Mesendoderm (in vitro differentiated cells): Measurements from ENCODE around the gene ETDB.
"Not testable (repeated sequence)": the region's sequence is repeated elsewhere in the genome, so short reads cannot be mapped to it uniquely, and the experiment has no call there.

Experiments
- DNase-seq: peaks from one replicate; pipeline ENCODE4 v3.0.0; 2013
- H2AK5ac ChIP-seq: 2 replicates; pipeline ENCODE4 v1.6.1; 2013; ENCODE audit warnings: low read length, inconsistent platforms
- H2BK120ac ChIP-seq: 2 replicates; pipeline ENCODE4 v1.6.1; 2013; ENCODE audit warnings: low read depth, mild to moderate bottlenecking, low read length, moderate library complexity, mixed read lengths
- H2BK15ac ChIP-seq: replicated peaks from 2 replicates; pipeline ENCODE4 v1.6.1; 2013; ENCODE audit warnings: low read depth, mild to moderate bottlenecking, moderate library complexity
- H2BK5ac ChIP-seq: 2 replicates; pipeline ENCODE4 v1.6.1; 2013; ENCODE audit warnings: low read length, inconsistent platforms
- H3K18ac ChIP-seq: 2 replicates; pipeline ENCODE4 v1.6.1; 2013; ENCODE audit warnings: mild to moderate bottlenecking, low read length, mixed read lengths
- H3K23ac ChIP-seq: one replicate; pipeline ENCODE4 v1.6.1; 2013; ENCODE audit warnings: low read length
- H3K27ac ChIP-seq: 2 replicates; pipeline ENCODE4 v1.5.1; 2013; ENCODE audit warnings: low read depth, mild to moderate bottlenecking, inconsistent platforms, low read length, moderate library complexity
- H3K27me3 ChIP-seq: 2 replicates; pipeline ENCODE4 v1.6.1; 2013; ENCODE audit warnings: low read length, control low read depth, mild to moderate bottlenecking, inconsistent platforms; ENCODE audit not compliant: insufficient read depth, poor library complexity
- H3K36me3 ChIP-seq: 2 replicates; pipeline ENCODE4 v1.6.1; 2013; ENCODE audit warnings: low read length, inconsistent platforms; ENCODE audit not compliant: control insufficient read depth, insufficient read depth
- H3K4ac ChIP-seq: one replicate; pipeline ENCODE4 v1.6.1; 2013; ENCODE audit warnings: low read depth, mild to moderate bottlenecking, low read length, moderate library complexity
- H3K4me1 ChIP-seq: 2 replicates; pipeline ENCODE4 v1.6.1; 2013; ENCODE audit warnings: low read depth, low read length, inconsistent platforms; ENCODE audit not compliant: control insufficient read depth
- H3K4me2 ChIP-seq: 2 replicates; pipeline ENCODE4 v1.6.1; 2013; ENCODE audit warnings: low read length
- H3K4me3 ChIP-seq: 2 replicates; pipeline ENCODE4 v1.5.1; 2013; ENCODE audit warnings: mild to moderate bottlenecking, low read length
- H3K56ac ChIP-seq: one replicate; pipeline ENCODE4 v1.6.1; 2013; ENCODE audit warnings: low read length
- H3K79me1 ChIP-seq: 2 replicates; pipeline ENCODE4 v1.6.1; 2013; ENCODE audit warnings: low read length, inconsistent platforms
- H3K79me2 ChIP-seq: 2 replicates; pipeline ENCODE4 v1.6.1; 2013; ENCODE audit warnings: mild to moderate bottlenecking, low read length; ENCODE audit not compliant: control insufficient read depth, insufficient read depth
- H3K9ac ChIP-seq: 2 replicates; pipeline ENCODE4 v1.6.1; 2013; ENCODE audit warnings: low read length, inconsistent platforms
- H4K5ac ChIP-seq: one replicate; pipeline ENCODE4 v1.6.1; 2013; ENCODE audit warnings: low read length
- H4K8ac ChIP-seq: one replicate; pipeline ENCODE4 v1.6.1; 2013; ENCODE audit warnings: low read depth, mild to moderate bottlenecking, control low read depth, low read length, moderate library complexity
- WGBS: extraction: QIAGEN DNeasy Blood & Tissue Kit; methylation state at CpG from one replicate; pipeline ENCODE4 v1.1.7; 2013; ENCODE audit warnings: low lambda C conversion rate, missing lambda C conversion rate; ENCODE audit not compliant: insufficient coverage; ENCODE audit errors: extremely low coverage; 5-methylcytosine and 5-hydroxymethylcytosine counted together

Gene ETDB

DNA sequence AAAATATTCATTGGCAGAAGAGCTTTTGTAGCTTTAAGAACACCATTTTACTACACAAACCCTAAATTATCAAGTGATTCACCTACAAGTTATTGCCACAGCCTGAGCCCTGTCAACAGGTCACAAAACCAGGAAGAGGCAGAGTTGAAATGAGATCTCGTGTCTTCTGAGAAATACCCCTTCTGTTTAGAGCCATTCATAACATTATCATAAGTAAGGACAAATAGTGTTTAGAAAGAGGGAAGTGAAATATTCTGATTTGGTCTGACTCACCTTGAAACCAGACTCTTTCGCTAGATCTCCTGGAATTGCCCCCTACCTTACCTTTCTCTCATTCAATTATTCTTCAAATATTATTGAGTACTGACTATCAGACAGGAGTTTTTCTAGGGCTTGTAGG lies 5.9 kb downstream of the ETDB start:
- Histone ChIP-seq H3K4me2 (no peak overlapping the region), H3K79me1 (no peaks in the 10 kb centered on the region), H2BK5ac (no peak overlapping the region), H3K79me2 (no peaks in the 10 kb centered on the region), H3K4me1 (no peaks in the 10 kb centered on the region), H4K5ac (no peak overlapping the region), H2BK15ac (no peak overlapping the region), H3K4ac (no peak overlapping the region), H3K4me3 (no peak overlapping the region), H3K36me3 (no peaks in the 10 kb centered on the region), H3K23ac (no peak overlapping the region), H3K9ac (no peak overlapping the region), H3K27me3 (no peaks in the 10 kb centered on the region), H3K27ac (no peak overlapping the region), H4K8ac (no peak overlapping the region), H3K56ac (no peak overlapping the region), H3K18ac (no peak overlapping the region), H2BK120ac (no peak overlapping the region), H2AK5ac (no peak overlapping the region)
- no peak for DNase-seq
- WGBS = no CpG with 5 or more reads among the region's 2 CpGs

DNA sequence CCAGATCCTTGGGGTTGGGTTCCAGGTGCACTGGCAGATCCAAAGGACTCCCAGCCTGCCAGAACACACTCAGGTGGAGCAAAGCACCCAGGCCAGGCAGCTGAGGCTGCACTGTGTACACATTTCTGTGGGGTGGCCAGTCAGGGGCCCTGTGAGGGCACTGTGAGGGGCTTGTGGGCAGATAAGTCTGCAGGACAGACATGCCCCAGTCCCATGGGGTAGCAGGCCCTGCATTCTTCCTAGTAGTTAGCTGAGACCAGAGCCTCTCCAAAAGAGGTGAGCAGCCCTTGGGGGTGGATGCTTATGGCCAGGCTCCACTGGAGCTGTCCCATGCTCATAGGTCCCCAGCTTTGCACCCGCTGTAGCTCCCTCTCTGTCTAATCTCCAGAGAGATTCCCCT lies 7.6 kb downstream of the ETDB start:
- no peaks in the 10 kb centered on the region for H3K79me2 ChIP-seq
- H2BK15ac ChIP-seq = no peak overlapping the region
- no peak overlapping the region for H2BK120ac ChIP-seq
- H3K27me3 ChIP-seq = no peaks in the 10 kb centered on the region
- H2BK5ac ChIP-seq = no peak overlapping the region
- H3K23ac ChIP-seq = no peak overlapping the region
- H3K27ac ChIP-seq = no peak overlapping the region
- H4K5ac ChIP-seq = no peak overlapping the region
- H3K79me1 ChIP-seq = no peaks in the 10 kb centered on the region
- H3K4ac ChIP-seq = no peak overlapping the region
- H3K4me2 ChIP-seq = no peak overlapping the region
- H3K9ac ChIP-seq = no peak overlapping the region
- H3K18ac ChIP-seq = no peak overlapping the region
- no peaks in the 10 kb centered on the region for H3K36me3 ChIP-seq
- no peak overlapping the region for H3K4me3 ChIP-seq
- no peak overlapping the region for H4K8ac ChIP-seq
- no peak overlapping the region for H2AK5ac ChIP-seq
- DNase-seq = no peak
- no peaks in the 10 kb centered on the region for H3K4me1 ChIP-seq
- no CpG with 5 or more reads among the region's 1 CpG for WGBS
- no peak overlapping the region for H3K56ac ChIP-seq

DNA sequence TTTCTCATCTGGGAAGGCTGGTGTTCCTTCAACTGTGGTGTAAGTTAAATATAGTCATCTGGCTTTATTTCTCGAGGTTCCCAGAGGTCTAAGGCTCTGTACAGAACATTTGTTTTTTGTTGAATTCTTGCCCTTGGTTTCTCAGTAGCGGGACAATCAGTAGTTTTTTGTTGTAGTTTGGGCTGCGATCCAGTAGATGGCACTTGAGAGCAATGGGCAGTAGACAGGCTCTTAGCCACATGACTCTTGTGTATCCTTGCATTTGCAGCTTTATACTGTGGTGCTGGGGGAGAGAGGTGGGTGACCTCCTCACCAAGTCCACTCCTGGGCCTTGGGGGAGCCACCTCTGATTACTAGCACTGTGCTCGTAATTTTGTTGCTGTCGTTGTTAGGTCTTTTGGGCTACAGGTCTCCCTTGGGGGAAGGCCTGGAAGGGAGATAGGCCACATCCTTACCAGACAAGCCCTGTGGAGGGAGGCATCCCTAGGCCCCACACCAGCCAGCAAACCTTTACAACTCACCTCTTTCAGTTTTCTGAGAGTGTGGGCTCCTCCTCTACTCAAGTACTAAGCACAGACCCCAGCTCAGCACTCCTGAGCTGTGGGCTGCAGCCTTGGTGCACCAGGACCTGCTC lies 8.1 kb downstream of the ETDB start:
- Histone ChIP-seq H3K23ac (no peak overlapping the region), H3K79me2 (no peaks in the 10 kb centered on the region), H3K4me1 (no peaks in the 10 kb centered on the region), H3K4me3 (no peak overlapping the region), H2BK120ac (no peak overlapping the region), H3K18ac (no peak overlapping the region), H3K9ac (no peak overlapping the region), H3K27me3 (no peaks in the 10 kb centered on the region), H2BK15ac (no peak overlapping the region), H2BK5ac (no peak overlapping the region), H4K5ac (no peak overlapping the region), H3K4ac (no peak overlapping the region), H3K56ac (no peak overlapping the region), H3K79me1 (no peaks in the 10 kb centered on the region), H3K27ac (no peak overlapping the region), H3K36me3 (no peaks in the 10 kb centered on the region), H2AK5ac (no peak overlapping the region), H4K8ac (no peak overlapping the region), H3K4me2 (no peak overlapping the region)
- WGBS = no CpG with 5 or more reads among the region's 5 CpGs
- peak; percentile 54 for DNase-seq

DNA sequence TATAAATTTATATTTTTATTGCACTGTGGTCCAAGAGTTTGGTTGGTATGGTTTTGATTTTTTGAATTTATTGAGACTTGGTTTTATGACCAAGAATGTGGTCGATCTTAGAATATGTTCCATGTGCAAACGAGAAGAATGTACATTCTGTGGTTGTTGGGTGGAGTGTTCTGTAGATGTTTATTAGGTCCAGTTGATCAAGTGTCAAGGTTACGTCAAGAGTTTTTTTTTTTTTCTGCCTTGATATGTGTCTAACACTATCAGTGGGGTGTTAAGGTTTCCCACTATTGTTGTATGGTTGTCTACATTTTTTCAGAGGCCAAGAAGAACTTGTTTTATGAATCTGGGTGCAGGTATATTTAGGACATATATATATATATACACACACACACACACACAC lies 10.8 kb downstream of the ETDB start:
- H3K9ac ChIP-seq = no peak overlapping the region
- H3K4me1 ChIP-seq = no peaks in the 10 kb centered on the region
- H2BK5ac ChIP-seq = no peak overlapping the region
- DNase-seq = no peak
- H2AK5ac ChIP-seq = no peak overlapping the region
- H3K18ac ChIP-seq = no peak overlapping the region
- H2BK15ac ChIP-seq = no peak overlapping the region
- H3K79me2 ChIP-seq = no peaks in the 10 kb centered on the region
- H3K27ac ChIP-seq = no peak overlapping the region
- H3K56ac ChIP-seq = no peak overlapping the region
- H3K27me3 ChIP-seq = no peaks in the 10 kb centered on the region
- H3K4me3 ChIP-seq = no peak overlapping the region
- no peak overlapping the region for H4K8ac ChIP-seq
- no CpG with 5 or more reads among the region's 3 CpGs for WGBS
- no peaks in the 10 kb centered on the region for H3K36me3 ChIP-seq
- no peak overlapping the region for H4K5ac ChIP-seq
- no peak overlapping the region for H3K23ac ChIP-seq
- H3K4ac ChIP-seq = no peak overlapping the region
- no peaks in the 10 kb centered on the region for H3K79me1 ChIP-seq
- no peak overlapping the region for H3K4me2 ChIP-seq
- no peak overlapping the region for H2BK120ac ChIP-seq

DNA sequence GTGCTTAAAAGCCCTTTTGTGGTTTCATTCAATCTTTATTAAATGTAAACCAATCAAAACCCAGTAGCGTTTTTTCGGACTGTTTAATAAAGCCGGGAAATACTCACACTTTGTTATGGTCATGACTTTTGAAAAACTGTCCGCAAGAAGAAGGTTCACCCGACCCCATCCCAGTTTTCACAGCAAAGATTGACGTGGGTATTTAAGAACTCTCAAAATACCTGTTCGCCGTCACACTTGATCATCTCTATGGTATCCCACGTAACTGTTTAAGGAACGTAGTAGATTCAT lies 20.9 kb downstream of the ETDB start:
- no peak overlapping the region for H2BK120ac ChIP-seq
- H3K4me2 ChIP-seq = no peak overlapping the region
- no peaks in the 10 kb centered on the region for H3K36me3 ChIP-seq
- no peak overlapping the region for H3K4ac ChIP-seq
- no CpG with 5 or more reads among the region's 10 CpGs for WGBS
- H4K8ac ChIP-seq = no peak overlapping the region
- no peaks in the 10 kb centered on the region for H3K79me1 ChIP-seq
- no peak overlapping the region for H3K4me3 ChIP-seq
- no peak overlapping the region for H4K5ac ChIP-seq
- H3K23ac ChIP-seq = no peak overlapping the region
- no peak for DNase-seq
- no peak overlapping the region for H3K56ac ChIP-seq
- no peak overlapping the region for H3K18ac ChIP-seq
- no peak overlapping the region for H2BK5ac ChIP-seq
- no peak overlapping the region for H3K9ac ChIP-seq
- no peaks in the 10 kb centered on the region for H3K4me1 ChIP-seq
- no peaks in the 10 kb centered on the region for H3K79me2 ChIP-seq
- H3K27me3 ChIP-seq = no peaks in the 10 kb centered on the region
- no peak overlapping the region for H3K27ac ChIP-seq
- no peak overlapping the region for H2AK5ac ChIP-seq
- no peak overlapping the region for H2BK15ac ChIP-seq

DNA sequence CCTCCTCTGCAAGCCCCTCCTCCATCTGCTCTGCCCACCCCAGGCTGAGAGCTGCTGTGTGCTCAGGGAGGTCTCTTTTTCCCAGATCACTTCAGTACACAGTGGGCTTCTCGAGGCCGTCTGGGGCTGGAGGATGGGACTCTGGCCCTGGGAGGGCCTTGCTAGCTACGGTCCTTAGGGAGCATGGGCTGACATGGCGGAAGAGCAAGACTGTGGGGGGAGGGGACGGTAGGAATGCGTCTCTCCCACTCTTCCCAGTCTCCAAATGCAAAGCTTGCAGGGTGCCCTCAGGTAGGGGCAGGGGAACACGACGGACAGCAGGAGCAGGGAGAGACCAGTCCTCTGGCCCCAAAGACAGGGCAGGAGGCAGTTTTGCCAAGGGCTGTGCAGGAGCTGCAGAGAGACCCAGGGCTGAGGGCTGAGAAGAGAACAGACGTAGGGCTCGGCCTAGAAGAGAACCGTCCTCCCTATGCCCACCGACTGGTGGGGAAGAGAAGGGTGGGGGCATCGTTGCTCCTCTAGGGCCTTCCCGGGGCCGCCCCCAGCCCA lies 23.1 kb downstream of the ETDB start:
- not testable (repeated sequence) for H3K18ac ChIP-seq, H3K27ac ChIP-seq, H2BK5ac ChIP-seq, H3K27me3 ChIP-seq, H3K79me2 ChIP-seq, H3K4me3 ChIP-seq, H3K79me1 ChIP-seq, H2BK120ac ChIP-seq, H3K4ac ChIP-seq, H3K23ac ChIP-seq, H4K5ac ChIP-seq, H2BK15ac ChIP-seq, H3K4me1 ChIP-seq, H4K8ac ChIP-seq, H2AK5ac ChIP-seq, H3K36me3 ChIP-seq
- peak overlapping the region; percentile 68 for H3K9ac ChIP-seq
- peak overlapping the region; percentile 34 for H3K4me2 ChIP-seq
- H3K56ac ChIP-seq = peak overlapping the region; percentile 67
- peak; percentile 57 for DNase-seq
- no CpG with 5 or more reads among the region's 15 CpGs for WGBS
